Sigmoid colon (tissue), 4 donors: ENCODE measurements around the gene GSAP.

Source experiments
- EP300 ChIP-seq, 4 donors: sonication (generic); formaldehyde crosslinking; IDR thresholded peaks; one replicate each; pipeline ENCODE4 v1.6.1; 2017; ENCODE audit warnings: antibody characterized with exemption in 4 of 4
- POLR2A ChIP-seq, 2 donors: fragments of 450-650 bp; IDR thresholded peaks; one replicate each; pipeline ENCODE4 v1.6.1; 2016; ENCODE audit warnings: antibody characterized with exemption in 2 of 2, mild to moderate bottlenecking in 2 of 2, moderate library complexity in 2 of 2
- POLR2AphosphoS5 ChIP-seq, 4 donors: sonication (generic); formaldehyde crosslinking; IDR thresholded peaks; one replicate each; pipeline ENCODE4 v1.6.1; 2017; ENCODE audit warnings: antibody characterized with exemption in 4 of 4
- TF ChIP-seq, protein P1 (sequence below), 4 experiments: fragments of 450-650 bp in 3 of 4; fragments of 200-600 bp in 1 of 4; IDR thresholded peaks; one replicate each; pipeline ENCODE4 v1.5.1; 2016 to 2019; ENCODE audit warnings: antibody characterized with exemption in 4 of 4, mild to moderate bottlenecking in 3 of 4, moderate library complexity in 2 of 4

DNA sequence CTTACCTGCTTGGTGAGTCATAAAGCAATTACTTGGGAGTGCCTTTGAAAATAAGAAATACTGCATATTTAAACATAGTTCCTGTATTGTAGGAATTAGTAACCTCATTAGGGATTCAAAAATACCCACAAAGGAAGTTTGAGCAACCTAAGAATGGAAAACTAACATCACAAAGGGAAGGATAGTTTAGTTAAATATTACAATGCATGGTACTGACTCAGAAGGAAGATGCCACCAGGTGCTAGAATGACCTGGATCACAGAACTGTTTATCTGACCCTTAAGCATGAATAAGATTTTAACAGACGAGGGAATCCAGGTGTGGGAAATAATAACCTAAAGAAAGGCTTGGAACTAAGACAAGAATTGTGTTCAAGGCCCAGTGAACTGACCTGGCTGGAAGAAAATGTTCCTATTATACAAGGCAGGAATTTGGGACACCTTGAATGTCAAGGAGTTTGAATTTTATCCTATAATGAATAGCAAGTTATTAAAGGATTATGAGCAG is 106.4 kb downstream of the GSAP start:
- TF ChIP-seq, protein P1, sequence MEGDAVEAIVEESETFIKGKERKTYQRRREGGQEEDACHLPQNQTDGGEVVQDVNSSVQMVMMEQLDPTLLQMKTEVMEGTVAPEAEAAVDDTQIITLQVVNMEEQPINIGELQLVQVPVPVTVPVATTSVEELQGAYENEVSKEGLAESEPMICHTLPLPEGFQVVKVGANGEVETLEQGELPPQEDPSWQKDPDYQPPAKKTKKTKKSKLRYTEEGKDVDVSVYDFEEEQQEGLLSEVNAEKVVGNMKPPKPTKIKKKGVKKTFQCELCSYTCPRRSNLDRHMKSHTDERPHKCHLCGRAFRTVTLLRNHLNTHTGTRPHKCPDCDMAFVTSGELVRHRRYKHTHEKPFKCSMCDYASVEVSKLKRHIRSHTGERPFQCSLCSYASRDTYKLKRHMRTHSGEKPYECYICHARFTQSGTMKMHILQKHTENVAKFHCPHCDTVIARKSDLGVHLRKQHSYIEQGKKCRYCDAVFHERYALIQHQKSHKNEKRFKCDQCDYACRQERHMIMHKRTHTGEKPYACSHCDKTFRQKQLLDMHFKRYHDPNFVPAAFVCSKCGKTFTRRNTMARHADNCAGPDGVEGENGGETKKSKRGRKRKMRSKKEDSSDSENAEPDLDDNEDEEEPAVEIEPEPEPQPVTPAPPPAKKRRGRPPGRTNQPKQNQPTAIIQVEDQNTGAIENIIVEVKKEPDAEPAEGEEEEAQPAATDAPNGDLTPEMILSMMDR (IDR thresholded peaks at IDR 0.05) = no peak
- TF ChIP-seq EP300 (IDR thresholded peaks at IDR 0.05) = no peak
- TF ChIP-seq POLR2AphosphoS5 (IDR thresholded peaks at IDR 0.05) = no peak
- no peak for TF ChIP-seq POLR2A (IDR thresholded peaks at IDR 0.05)
